GM18519 (cell line): ENCODE data around the gene GLRX5.

Experiments used
- ATAC-seq: cut with Tn5 transposase; IDR thresholded peaks from one replicate; pipeline ENCODE4 v1.9.1; 2021; ENCODE audit warnings: mild to moderate bottlenecking, moderate library complexity; ENCODE audit not compliant: unreplicated experiment, low FRiP score

Gene GLRX5

GRCh38 chr14:95534299-95535225 lies at the start of gene GLRX5:
GLRX5 (plus strand) TSS chr14:95535050; CDS start chr14:95535090, 40 bp downstream.
- peak; percentile 86 for ATAC-seq

- ATAC-seq = no peak
Measured at GRCh38 chr14:95485222-95485819, 49.5 kb upstream of the GLRX5 start.

DNA sequence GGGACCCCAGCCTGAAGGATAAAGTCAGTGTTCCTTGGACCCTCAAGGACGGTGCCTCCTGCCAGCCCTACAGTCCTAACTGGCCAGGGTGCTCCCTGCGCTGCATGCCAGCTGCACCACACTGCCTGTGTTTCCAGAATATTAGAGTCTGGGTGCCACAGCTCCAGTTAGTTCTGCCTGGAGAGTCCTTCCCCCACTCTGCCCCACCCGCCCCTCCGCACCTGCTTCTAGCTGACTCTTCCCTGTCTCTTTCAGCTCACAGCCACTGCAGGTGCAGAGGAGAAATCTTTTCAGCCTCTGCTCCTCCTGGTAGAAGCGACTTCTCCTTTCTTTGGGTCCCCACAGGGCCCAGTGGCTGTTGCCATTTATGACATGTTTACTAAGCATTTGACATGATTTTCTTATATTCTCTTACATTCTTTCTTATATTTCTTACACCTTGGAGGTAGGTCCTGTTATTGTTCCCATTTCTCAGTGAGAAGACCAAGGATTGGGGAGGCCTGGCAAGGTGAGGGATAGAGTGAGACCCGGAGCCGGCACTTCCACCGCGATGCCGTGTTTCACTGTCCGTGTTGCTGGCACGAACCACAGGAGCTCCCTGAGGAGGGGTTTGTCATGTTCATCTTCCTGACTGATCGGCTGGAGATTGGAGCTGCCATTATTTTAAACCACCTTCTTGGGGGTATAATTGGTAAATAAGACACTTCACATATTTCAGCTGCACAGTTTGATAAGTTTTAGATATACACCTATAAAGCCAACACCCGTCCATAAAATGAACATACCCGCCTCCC lies 47.8 kb upstream of the GLRX5 start:
- ATAC-seq = no peak

- ATAC-seq = no peak
Measured at GRCh38 chr14:95487669-95488084, 47.2 kb upstream of the GLRX5 start.

DNA sequence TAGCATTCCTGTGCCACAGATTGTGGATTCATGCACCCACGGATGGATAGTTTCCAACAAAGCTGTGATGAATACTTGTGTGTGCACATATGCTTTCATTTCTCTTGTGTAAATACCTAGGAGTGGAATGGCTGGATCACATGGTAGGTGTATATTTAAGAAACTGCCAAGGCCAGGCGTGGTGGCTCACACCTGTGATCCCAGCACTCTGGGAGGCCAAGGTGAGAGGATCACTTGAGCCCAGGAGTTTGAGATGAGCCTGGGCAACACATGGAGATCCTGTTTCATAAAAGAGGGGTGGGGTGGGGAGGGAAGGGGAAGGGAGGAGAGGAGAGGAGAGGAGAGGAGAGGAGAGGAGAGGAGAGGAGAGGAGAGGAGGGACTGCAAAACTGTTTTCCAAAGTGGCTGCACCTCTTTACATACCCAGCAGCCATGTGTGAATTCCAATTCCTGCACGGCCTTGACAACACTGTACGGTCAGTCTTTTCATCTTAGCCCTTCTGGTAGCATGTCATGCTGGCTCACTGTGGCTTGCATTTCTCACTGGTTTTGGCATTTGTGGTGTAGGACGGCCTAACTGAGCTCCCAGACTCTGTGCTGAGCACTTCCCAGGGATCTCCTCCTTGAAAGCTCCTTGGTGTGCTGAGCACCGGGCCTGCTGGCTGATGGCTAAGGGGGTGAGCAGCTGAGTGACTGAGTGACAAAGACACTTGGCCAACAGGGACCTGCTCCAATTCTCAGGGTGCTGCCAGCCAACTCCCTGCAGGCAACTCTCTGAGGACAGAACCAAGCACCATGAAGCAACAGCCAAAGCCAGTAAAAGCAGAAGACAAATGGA lies 46.3 kb upstream of the GLRX5 start:
- ATAC-seq = no peak

DNA sequence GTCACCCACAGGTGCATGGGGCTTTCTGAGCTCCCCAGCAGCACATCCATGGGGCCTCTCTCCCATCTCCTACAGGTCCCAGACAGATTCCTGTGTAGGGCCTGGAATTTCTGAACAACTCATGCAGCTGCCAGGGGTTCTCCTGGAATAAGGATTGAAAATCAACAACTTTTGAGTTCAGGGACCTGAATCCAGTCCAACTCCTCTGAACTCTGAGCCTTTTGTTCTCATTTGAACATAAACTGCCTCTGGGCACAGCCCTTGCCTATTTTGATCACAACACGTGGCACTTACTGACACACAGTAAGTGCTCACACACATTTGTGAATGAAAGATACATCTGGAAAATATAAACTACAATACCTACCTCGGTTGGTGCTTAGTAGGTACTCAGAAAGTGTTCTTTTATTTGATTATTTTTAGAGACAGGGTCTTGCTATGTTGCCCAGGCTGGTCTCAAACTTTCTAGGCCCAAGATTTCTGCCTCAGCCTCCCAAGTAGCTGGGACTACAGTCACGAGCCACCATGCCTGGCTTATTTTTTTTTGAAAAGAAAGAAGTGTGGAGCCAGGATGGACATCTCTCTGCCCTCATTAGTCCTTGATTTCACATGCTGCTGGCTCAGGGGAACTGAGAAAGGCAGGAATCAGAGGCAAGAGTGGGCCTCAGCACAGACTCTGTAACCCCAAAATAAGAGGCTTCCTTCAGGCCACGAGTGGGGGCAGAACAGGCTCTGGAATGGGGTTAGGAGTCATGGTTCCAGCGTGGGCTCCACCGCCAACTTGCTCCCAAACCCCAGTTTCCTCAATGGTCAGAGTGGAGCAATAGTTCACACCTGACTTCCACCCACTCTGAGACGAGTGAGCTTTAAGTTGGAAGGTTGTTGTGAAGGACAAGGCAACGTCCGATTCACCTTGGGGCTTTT lies 45.4 kb upstream of the GLRX5 start:
- no peak for ATAC-seq

- no peak for ATAC-seq
Measured at GRCh38 chr14:95490138-95490509, 44.7 kb upstream of the GLRX5 start.

DNA sequence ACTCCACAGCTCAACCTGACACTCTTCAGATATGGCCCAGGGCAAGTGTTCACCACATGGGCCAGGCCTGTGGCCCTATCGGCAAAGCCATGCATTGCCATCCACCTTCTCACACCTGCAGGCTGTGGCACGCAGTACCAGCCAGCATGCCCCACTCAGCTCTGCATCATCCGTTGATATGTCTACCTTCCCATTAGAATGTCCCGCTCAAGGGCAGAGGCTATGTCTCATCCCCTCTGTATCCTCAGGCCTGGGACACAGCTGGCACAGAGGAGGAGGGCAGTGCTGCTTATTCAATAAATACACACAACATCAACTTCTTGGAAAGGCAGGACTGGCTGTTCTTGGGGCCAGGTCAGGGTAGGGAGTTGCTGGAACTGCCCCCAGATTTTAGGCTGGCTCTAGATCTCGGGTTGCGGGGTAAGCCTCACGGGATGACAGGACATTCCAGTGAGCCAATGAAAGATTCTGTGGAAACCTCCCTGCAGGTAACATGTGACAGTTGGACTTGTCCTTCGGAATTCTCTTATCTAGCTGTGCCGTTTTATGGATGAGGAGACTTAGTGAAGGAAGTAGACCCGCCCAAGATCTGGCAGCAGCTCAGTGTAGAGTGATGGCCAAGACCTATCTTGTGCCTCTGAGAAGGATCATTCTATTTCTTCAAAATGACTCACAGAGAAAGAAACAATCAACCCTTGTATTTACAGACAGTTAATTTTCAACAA lies 44.0 kb upstream of the GLRX5 start:
- ATAC-seq = no peak

- no peak for ATAC-seq
Measured at GRCh38 chr14:95491936-95492608, 42.8 kb upstream of the GLRX5 start.

GRCh38 chr14:95493503-95493902 lies 41.3 kb upstream of the GLRX5 start:
- ATAC-seq = no peak

DNA sequence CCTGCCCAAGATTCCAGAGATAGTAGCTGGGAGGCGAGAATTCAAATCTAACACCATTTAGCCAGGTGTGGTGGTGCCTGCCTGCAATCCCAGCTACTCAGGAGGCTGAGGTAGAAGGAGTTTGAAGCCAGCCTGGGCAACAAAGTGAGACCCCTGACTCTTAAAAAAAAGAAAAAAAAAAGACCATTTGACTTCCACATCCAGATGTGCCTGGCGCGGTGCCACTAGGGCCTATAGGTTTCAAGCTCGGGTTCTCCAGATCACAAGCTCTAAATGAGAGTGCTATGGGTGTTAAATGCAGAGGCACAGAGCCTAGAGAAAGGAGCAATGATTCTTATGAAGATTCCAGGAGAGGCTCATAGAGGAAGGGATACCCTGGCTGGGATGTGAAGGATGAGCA lies 40.9 kb upstream of the GLRX5 start:
- no peak for ATAC-seq

- ATAC-seq = no peak
Measured at GRCh38 chr14:95494456-95494855, 40.4 kb upstream of the GLRX5 start.

GRCh38 chr14:95495076-95495475 lies 39.8 kb upstream of the GLRX5 start:
- no peak for ATAC-seq

- peak; percentile 70 for ATAC-seq
Measured at GRCh38 chr14:95495538-95496025, 39.3 kb upstream of the GLRX5 start.

DNA sequence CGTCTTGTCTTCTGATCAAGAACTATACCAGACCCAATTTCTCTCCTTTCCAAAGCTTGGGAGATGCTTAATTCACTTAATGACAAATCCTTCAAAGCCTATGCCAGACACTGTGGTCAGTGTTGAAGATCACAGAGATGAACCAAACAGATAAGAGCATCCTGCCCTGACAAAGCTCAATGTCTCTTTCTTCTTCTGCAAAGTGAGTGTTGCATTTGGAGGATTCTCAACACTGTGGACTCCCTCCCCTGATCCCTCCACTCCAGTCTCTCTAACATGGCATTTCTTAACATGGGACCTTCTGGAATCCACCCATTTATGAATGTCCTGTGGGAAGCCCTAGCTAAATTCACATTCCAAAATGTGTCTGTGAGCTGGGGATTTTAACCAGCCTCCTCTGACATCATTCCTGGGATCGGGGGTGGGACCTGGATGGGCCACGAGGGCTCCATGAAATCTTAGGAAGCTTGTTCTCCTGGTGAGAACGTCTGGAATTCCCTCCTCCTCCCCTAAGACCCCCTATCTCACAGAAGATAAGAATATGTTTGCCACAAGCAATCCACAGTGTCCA lies 38.7 kb upstream of the GLRX5 start:
- no peak for ATAC-seq

DNA sequence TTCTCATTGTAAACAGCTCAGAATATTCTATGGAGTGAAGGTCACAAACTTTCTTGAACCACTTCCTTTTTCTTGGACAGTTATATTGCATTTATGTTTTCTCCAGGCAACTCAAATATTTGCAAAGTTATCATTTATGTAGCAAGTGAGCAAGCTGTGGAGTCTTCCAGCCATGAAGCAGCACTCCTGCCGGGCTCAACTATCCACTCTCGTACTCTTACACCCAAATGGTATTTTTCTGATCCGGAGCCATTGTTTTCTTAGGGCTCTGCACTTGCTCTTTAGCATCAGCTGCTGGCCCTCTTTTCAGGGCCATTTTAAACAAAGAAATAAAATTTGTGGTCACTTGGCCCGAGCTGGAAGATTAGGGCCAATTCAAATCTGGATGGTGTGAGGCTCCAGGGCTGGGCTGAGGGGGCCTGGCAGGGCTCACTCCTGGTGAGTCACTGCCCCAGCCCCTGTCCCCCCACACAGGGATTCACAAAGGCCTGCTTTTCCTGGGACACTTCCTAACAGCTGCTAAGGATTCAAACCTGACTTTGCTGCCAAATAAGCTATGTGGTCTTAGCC lies 38.1 kb upstream of the GLRX5 start:
- no peak for ATAC-seq

GRCh38 chr14:95497561-95498011 lies 37.3 kb upstream of the GLRX5 start:
- no peak for ATAC-seq
